Body of pancreas (tissue), 4 donors: ENCODE data around the gene KIAA1217. TPM values are rescaled to one million over a fixed set of nuclear protein-coding genes. Genes with fewer than 3 reads are reported as not detected.

Experiments
- ATAC-seq: fragments of 150-250 bp; one replicate; pipeline ENCODE4 v1.9.1; 2016
- DNase-seq, 4 donors: peaks; one replicate each; pipeline ENCODE4 v3.0.0-alpha.2; 2019
- H3K27ac ChIP-seq, 4 donors: fragments of 200-600 bp; sonication (generic); 1 replicate in 3 of 4; 2 replicates in 1 of 4; pipeline versions ENCODE4 v1.5.1 to v1.6.1; 2016 to 2019; ENCODE audit warnings: mild to moderate bottlenecking in 1 of 4, mixed read lengths in 1 of 4, moderate library complexity in 1 of 4
- H3K27me3 ChIP-seq, 2 donors: fragments of 200-600 bp; sonication (generic); one replicate each; pipeline ENCODE4 v1.6.0; 2016; ENCODE audit warnings: mild to moderate bottlenecking in 1 of 2
- H3K36me3 ChIP-seq, 2 donors: fragments of 200-600 bp; sonication (generic); replicated peaks in 1 of 2; 2 replicates each; pipeline ENCODE4 v1.5.1; 2016; ENCODE audit warnings: low read depth in 2 of 2; ENCODE audit not compliant: insufficient read depth in 1 of 2
- H3K4me1 ChIP-seq: fragments of 200-600 bp; sonication (generic); one replicate; pipeline ENCODE4 v1.6.0; 2016
- H3K4me3 ChIP-seq, 2 donors: fragments of 200-600 bp; sonication (generic); 1 replicate in 1 of 2; 2 replicates in 1 of 2; pipeline ENCODE4 v1.5.1; 2016 to 2019
- H3K9me3 ChIP-seq, 3 donors: fragments of 200-600 bp; sonication (generic); 1 replicate in 2 of 3; 2 replicates in 1 of 3; pipeline ENCODE4 v1.5.1; 2016
- POLR2A ChIP-seq, 3 donors: fragments of 450-650 bp; IDR thresholded peaks; one replicate each; pipeline ENCODE4 v1.6.1; 2016; ENCODE audit warnings: antibody characterized with exemption in 3 of 3, mild to moderate bottlenecking in 2 of 3
- WGBS, 2 donors: methylation state at CpG; one replicate each; pipeline ENCODE4 v1.1.5; 2017; 5-methylcytosine and 5-hydroxymethylcytosine counted together
- intact Hi-C: fragments of 100-400 bp; cut with DNase I; formaldehyde crosslinking; loops from one replicate; pipeline ENCODE4 v1.15.1; 2023
- total RNA-seq, 2 donors: library from RNA; depleted of rRNA; stranded (reverse); fragments of >200 nt; gene quantifications; one replicate each; pipeline ENCODE4 v1.1.0, GENCODE V29; 2016
- TF ChIP-seq, protein P1 (sequence below), 7 experiments: fragments of 450-650 bp in 4 of 7; fragments of 200-600 bp in 3 of 7; sonication (generic) in 3 of 7; IDR thresholded peaks; one replicate each; pipeline ENCODE4 v1.5.1; 2016 to 2019; ENCODE audit warnings: antibody characterized with exemption in 7 of 7

KIAA1217 gene
- total RNA-seq, 2 donors from 2014 or later: 25.9 to 36.9 TPM

DNA sequence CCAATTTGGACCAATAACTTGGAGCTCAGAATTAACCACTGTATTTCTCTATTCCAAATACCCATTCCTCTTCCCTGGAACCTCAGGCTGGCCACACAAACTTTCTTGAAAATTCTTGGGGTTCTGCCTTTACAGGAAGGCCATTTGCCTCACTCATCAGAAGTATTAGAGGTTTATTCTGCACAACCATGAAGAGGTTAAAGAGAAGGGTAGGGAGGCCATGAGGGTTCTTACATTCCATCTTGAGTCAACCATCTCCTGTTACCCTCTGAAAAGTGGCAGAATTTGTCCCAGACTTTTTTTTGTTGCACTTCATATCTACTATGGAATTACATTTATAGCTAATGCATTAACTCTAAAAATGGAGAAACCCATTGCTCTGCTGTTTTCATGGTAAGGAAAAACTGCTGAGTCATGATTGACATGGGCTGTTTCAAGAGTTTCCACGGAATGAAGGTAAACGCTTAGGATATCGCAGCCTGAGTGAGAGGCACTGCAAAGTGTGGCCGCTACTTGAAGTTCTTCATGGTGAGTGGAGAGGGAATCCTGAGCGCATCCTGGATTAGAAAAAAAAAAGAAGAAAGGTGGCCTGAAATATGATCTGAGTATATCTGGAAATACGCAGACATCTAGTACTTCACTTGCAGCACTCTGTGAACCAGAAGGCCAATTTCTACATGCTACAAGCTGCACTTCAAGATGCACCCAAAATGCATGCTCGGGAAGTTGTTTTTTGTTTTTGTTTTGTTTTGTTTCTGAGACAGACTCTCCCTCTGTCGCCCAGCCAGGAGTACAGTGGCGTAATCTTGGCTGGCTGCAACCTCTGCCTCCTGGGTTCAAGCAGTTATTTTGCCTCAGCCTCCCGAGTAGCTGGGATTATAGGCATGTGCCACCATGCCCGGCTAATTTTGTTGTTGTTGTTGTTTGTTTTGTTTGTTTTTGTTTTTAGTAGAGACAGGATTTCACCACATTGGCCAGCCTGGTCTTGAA is 83.7 kb downstream of the KIAA1217 start:
- Histone ChIP-seq H3K27me3 (no peaks in the 10 kb centered on the region), H3K36me3 (no peaks in the 10 kb centered on the region), H3K4me3 (no peak overlapping the region), H3K4me1 (peaks cover 14% of the 10 kb centered on the region), H3K27ac (peak overlapping the region in 3 of 4 donors; percentile 38 to 70 (median 41)), H3K9me3 (no peaks in the 10 kb centered on the region)
- 81 to 84% methylated on average over 11 of the region's 11 CpGs for WGBS, 2 donors
- no peak for TF ChIP-seq POLR2A (IDR thresholded peaks at IDR 0.05)
- TF ChIP-seq, protein P1, sequence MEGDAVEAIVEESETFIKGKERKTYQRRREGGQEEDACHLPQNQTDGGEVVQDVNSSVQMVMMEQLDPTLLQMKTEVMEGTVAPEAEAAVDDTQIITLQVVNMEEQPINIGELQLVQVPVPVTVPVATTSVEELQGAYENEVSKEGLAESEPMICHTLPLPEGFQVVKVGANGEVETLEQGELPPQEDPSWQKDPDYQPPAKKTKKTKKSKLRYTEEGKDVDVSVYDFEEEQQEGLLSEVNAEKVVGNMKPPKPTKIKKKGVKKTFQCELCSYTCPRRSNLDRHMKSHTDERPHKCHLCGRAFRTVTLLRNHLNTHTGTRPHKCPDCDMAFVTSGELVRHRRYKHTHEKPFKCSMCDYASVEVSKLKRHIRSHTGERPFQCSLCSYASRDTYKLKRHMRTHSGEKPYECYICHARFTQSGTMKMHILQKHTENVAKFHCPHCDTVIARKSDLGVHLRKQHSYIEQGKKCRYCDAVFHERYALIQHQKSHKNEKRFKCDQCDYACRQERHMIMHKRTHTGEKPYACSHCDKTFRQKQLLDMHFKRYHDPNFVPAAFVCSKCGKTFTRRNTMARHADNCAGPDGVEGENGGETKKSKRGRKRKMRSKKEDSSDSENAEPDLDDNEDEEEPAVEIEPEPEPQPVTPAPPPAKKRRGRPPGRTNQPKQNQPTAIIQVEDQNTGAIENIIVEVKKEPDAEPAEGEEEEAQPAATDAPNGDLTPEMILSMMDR (IDR thresholded peaks at IDR 0.05): no peak
- DNase-seq (no peak), ATAC-seq (no peak)
- intact Hi-C loops: no loop called here

DNA sequence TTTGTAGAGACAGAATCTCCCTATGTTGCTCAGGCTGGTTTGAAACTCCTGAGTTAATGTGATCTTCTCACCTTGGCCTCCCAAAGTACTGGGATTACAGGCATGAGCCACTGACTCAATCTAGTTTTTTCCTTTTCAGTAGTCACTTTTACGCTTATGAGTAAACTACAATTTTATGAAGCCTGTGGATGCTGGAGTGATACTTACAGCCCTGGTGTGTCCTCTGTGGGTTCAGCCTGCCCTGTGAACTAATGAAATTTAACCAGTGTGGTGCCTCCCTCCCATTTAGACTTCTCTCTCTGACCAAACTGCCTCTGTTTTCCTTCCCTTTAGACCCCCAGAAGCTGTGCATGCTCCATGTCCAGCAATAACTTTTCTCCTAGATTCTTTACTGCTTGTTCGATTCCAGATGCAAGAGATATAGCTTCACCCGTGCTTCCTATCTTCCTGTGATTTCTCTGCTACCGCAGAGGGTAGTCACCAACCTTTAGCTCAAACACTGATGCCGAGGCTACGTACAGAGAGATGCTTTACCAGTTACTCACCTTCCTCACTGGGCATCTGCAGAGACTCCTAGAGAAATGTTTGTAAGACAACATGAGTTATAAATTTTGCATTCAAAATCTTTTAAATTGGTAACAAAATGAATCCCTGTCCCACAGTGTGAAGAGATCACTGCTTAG is 90.8 kb downstream of the KIAA1217 start:
- Histone ChIP-seq H3K27ac (no peak overlapping the region), H3K36me3 (no peaks in the 10 kb centered on the region), H3K4me3 (no peak overlapping the region), H3K4me1 (peaks cover 5% of the 10 kb centered on the region), H3K9me3 (no peaks in the 10 kb centered on the region), H3K27me3 (no peaks in the 10 kb centered on the region)
- DNase-seq (no peak), ATAC-seq (no peak)
- TF ChIP-seq, protein P1 (IDR thresholded peaks at IDR 0.05): no peak
- TF ChIP-seq POLR2A (IDR thresholded peaks at IDR 0.05): no peak
- 88 to 92% methylated on average over 6 of the region's 6 CpGs for WGBS, 2 donors
- intact Hi-C loops: no loop called here

DNA sequence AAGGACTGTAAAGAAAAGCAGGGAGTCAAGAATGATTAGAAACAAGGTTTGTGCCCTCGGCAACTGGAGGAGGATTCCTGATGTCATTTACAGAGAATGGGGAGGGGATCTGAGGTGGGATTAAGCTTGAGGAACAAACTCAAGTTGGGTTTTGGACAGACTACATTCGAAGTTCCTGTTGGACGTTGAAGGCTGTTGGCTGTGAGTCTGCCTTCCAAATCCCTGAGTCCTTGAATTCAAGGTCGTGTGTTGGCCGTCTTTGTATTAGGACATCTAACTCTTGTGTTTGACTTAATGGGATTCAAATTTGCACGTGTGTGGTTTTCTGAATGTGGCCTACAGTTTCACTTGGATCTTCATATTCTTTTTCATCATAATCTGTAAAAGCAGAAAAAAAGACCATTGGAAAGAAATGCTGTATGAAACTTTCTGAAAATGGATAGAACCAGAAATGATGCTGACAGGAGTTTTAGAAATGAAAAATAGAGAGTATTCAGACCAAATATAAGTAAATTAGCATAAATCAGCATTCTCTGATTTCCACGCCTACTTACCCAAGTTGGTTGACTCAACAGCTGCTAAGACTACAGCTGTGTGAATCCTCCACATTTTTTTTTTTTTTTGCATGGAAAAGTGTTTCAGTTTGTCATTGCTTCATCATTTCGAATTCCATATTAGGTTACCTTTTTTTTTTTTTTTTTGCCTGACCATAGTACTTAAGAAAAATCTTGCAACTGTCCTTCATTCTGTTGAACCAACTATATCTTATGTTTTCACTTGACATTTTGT is 94.8 kb downstream of the KIAA1217 start:
- Histone ChIP-seq H3K36me3 (no peaks in the 10 kb centered on the region), H3K9me3 (no peaks in the 10 kb centered on the region), H3K4me3 (no peak overlapping the region), H3K27ac (no peak overlapping the region), H3K27me3 (no peaks in the 10 kb centered on the region), H3K4me1 (peaks cover 11% of the 10 kb centered on the region)
- intact Hi-C loops: no loop called here
- WGBS, 2 donors: 38 to 42% methylated on average over 8 of the region's 8 CpGs
- ATAC-seq (no peak), DNase-seq (peak in 2 of 4 donors; percentile 11 to 33)
- TF ChIP-seq POLR2A (IDR thresholded peaks at IDR 0.05): no peak
- TF ChIP-seq, protein P1 (IDR thresholded peaks at IDR 0.05): no peak

DNA sequence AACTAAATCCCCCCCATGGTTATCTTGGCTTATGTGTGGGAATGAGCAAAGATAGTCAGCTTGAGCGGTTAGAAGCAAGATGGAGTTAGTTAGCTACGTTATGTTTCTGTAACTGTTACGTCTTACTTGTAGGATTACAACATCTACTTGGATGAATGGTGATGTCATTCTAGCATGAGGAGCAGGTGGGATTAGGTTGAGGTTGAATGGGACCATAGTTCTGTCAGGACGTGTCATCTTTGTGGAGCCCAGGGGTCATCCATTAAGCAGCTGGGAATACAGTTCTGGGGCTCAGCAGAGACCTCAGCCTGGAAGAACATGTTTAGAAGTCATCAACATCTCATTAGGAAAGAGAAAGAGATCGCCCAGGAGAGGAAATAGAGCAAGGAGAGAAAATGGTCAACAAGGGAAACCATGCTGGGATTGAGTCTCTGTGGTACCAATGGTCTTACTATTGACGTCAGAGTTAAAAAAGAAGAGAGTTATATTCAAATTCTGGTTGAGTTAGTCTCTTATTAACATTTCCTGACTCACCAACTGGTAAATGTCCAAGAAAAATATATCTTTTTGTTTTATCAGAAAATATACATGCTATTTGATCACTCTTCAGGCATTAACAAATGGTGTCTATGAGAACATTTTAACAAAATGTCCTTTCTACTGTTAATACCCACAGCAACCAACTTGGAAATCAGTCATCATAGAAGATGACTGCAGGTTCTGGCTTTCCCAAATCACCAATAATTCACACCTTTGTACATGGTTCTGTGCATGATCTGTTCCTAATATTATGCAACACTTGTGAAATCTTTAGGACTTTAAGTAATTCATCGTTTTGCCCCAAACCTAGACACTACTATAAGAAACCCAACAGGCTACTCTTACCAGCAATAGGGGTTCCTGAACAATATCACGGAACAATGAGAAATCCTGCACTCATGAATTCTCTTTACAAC is 96.9 kb downstream of the KIAA1217 start:
- H3K9me3 ChIP-seq: no peaks in the 10 kb centered on the region
- intact Hi-C loops: no loop called here
- no peaks in the 10 kb centered on the region for H3K27me3 ChIP-seq
- 83 to 92% methylated on average over 8 of the region's 8 CpGs for WGBS, 2 donors
- ATAC-seq (no peak), DNase-seq (no peak)
- no peaks in the 10 kb centered on the region for H3K36me3 ChIP-seq
- H3K27ac ChIP-seq: no peak overlapping the region
- TF ChIP-seq, protein P1 (IDR thresholded peaks at IDR 0.05): no peak
- TF ChIP-seq POLR2A (IDR thresholded peaks at IDR 0.05): no peak
- H3K4me1 ChIP-seq: peaks cover 11% of the 10 kb centered on the region
- no peak overlapping the region for H3K4me3 ChIP-seq
